ENCODE measurements around the gene SIGLEC10.

DNA sequence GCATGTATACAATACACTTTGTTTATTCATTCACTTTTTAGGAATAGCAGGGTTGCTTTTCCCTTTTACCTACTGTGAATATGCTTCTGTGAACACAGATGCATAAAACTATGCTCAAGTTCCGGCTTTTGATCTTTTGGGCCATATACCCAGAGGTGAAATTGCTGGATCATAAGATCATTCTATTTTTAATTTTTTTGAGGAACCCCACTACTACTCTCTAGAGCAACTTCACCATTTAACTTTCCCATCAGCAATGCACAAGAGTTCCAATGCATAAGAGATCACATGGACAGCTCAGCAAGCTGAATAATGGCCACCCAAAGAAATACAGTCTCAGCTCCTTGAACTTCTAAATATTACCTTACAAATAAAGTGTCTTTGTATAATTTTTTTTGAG, 17.0 kb upstream of the SIGLEC10 start:
- no peak for TF ChIP-seq SPI1 (IDR thresholded peaks at IDR 0.05; ENCODE audit: low read depth, low read length)
- TF ChIP-seq POLR2A (IDR thresholded peaks at IDR 0.05; ENCODE audit: low read depth, low read length) = no peak
- no peak for TF ChIP-seq TAF1 (IDR thresholded peaks at IDR 0.05; ENCODE audit: low read depth, low read length)

All from GM12891 (cell line).